SK-N-MC (cell line): ENCODE data around the gene CFAP107.

Experiments used
- EZH2 ChIP-seq: fragments of 200-600 bp; sonication (generic); IDR thresholded peaks from one replicate; pipeline ENCODE4 v1.6.1; 2017; ENCODE audit warnings: antibody characterized with exemption
- POLR2AphosphoS5 ChIP-seq: IDR thresholded peaks from 2 replicates; pipeline ENCODE4 v1.6.1; 2012; ENCODE audit warnings: mild to moderate bottlenecking, low read depth, low read length, borderline replicate concordance

DNA sequence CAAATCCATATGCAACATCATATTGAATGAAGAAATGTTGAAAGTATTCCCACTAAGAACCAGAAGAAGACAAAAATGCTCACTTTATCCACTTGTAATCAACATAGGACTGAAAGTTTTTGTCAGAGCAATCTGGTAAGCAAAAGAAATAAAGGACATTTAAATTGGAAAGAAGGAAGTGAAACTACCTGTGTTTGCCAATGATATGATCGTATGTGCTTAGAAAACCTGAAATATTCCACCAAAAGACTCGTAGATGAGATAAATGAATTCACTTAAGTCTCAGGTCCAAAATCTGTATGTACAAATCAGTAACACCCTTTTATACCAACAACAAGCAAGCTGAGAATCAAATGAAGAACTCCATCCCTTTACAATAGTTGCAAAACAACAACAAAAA, 53.7 kb downstream of the CFAP107 start:
- TF ChIP-seq POLR2AphosphoS5 (no peak), EZH2 (no peak)
